Measurements from ENCODE around the gene JADE2.
A peak's percentile ranks its signal among the peaks of the same experiment; 100 is the strongest.
"Not testable (repeated sequence)": the region's sequence is repeated elsewhere in the genome, so short reads cannot be mapped to it uniquely, and the experiment has no call there.

Gene JADE2

DNA sequence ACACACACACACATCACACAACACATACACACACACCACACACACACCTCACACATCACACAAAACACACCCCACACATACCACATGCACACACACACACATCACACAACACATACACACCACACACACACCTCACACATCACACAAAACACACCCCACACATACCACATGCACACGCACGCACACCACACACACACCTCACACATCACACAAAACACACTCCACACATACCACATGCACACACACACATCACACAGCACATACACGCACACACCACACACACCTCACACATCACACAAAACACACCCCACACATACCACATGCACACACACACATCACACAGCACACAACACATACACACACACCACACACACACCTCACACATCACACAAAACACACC is 31.1 kb downstream of the JADE2 start:
- POLR2A ChIA-PET; H3K4me1 ChIP-seq (ENCODE audit: control insufficient read depth, insufficient read depth, low read length); CTCF ChIA-PET; H3K9me3 ChIP-seq (ENCODE audit: control insufficient read depth, insufficient read depth, low read depth, low read length); H3K4me3 ChIP-seq (ENCODE audit: low read depth, low read length); H3K27ac ChIP-seq (ENCODE audit: extremely low read depth, low read depth, low read length): not testable (repeated sequence)
- peak; percentile 67 for TF ChIP-seq ZNF18 (tag by site-specific recombination; IDR thresholded peaks at IDR 0.05)
- TF ChIP-seq, protein P1, sequence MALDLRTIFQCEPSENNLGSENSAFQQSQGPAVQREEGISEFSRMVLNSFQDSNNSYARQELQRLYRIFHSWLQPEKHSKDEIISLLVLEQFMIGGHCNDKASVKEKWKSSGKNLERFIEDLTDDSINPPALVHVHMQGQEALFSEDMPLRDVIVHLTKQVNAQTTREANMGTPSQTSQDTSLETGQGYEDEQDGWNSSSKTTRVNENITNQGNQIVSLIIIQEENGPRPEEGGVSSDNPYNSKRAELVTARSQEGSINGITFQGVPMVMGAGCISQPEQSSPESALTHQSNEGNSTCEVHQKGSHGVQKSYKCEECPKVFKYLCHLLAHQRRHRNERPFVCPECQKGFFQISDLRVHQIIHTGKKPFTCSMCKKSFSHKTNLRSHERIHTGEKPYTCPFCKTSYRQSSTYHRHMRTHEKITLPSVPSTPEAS (tag by site-specific recombination; IDR thresholded peaks at IDR 0.05), result peak; percentile 46
- peaks cover 0 to 12% of the 10 kb centered on the region in 2 experiments; a peak in 2 of 3 replicates for H3K36me3 ChIP-seq (ENCODE audit: control insufficient read depth in 2 of 2, insufficient read depth in 1 of 2, low read length in 2 of 2)

DNA sequence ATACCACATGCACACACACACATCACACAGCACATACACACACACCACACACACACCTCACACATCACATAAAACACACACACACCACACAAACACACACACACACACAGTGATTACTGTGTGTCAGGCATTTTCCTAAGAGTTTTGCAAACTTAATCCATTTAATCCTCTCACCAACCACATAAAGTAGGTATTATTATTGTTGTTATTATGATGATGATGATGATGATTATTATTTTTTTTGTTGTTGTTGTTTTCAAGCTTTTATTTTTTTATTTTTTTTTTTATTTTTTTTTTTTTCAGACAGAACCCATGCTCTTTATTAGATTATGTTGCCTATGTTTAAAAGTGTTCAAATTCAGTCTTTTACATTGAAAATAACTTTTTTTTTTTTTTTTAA is 31.5 kb downstream of the JADE2 start:
- POLR2A ChIA-PET, result no interaction called here
- Histone ChIP-seq H3K9me3 (ENCODE audit: control insufficient read depth, insufficient read depth, low read depth, low read length) (no peaks in the 10 kb centered on the region), H3K4me1 (ENCODE audit: control insufficient read depth, insufficient read depth, low read length) (no peaks in the 10 kb centered on the region), H3K27ac (ENCODE audit: extremely low read depth, low read depth, low read length) (no peak overlapping the region), H3K4me3 (ENCODE audit: low read depth, low read length) (no peak overlapping the region), H3K36me3 (ENCODE audit: control insufficient read depth in 2 of 2, insufficient read depth in 1 of 2, low read length in 2 of 2) (peaks cover 0 to 14% of the 10 kb centered on the region in 2 experiments; a peak in 2 of 3 replicates)
- CTCF ChIA-PET, result interaction anchor here (0.7 kb wide), 1 partner anchor 10 kb away, joined by 3 read pairs; no protein-coding TSS in a partner anchor
- TF ChIP-seq ZNF529 (tag by site-specific recombination; IDR thresholded peaks at IDR 0.05; ENCODE audit: insufficient replicate concordance) (no peak), PRDM6 (tag by site-specific recombination; IDR thresholded peaks at IDR 0.05) (no peak), ZNF513 (tag by site-specific recombination; IDR thresholded peaks at IDR 0.05) (peak; percentile 61), ZNF530 (tag by site-specific recombination; IDR thresholded peaks at IDR 0.05; ENCODE audit: low read depth) (no peak), ZNF221 (tag by site-specific recombination; IDR thresholded peaks at IDR 0.05; ENCODE audit: borderline replicate concordance) (no peak), ZNF621 (tag by site-specific recombination; IDR thresholded peaks at IDR 0.05) (no peak), SP7 (tag by site-specific recombination; IDR thresholded peaks at IDR 0.05) (no peak), ZNF423 (tag by site-specific recombination; IDR thresholded peaks at IDR 0.05) (no peak), SP3 (tag by site-specific recombination; IDR thresholded peaks at IDR 0.05) (no peak), REPIN1 (tag by site-specific recombination; IDR thresholded peaks at IDR 0.05; ENCODE audit: low read depth) (peak; percentile 96), ZNF37A (tag by site-specific recombination; IDR thresholded peaks at IDR 0.05) (no peak), ZBTB6 (tag by site-specific recombination; IDR thresholded peaks at IDR 0.05) (no peak)
- TF ChIP-seq, protein P1 (tag by site-specific recombination; IDR thresholded peaks at IDR 0.05), result peak; percentile 7; the same call in 1 of the 2 replicates
- TF ChIP-seq, protein P2, sequence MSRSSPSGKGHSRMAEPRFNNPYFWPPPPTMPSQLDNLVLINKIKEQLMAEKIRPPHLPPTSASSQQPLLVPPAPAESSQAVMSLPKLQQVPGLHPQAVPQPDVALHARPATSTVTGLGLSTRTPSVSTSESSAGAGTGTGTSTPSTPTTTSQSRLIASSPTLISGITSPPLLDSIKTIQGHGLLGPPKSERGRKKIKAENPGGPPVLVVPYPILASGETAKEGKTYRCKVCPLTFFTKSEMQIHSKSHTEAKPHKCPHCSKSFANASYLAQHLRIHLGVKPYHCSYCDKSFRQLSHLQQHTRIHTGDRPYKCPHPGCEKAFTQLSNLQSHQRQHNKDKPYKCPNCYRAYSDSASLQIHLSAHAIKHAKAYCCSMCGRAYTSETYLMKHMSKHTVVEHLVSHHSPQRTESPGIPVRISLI (tag by site-specific recombination; IDR thresholded peaks at IDR 0.05), result 0 out of 2 replicates have a peak, but pooled peaks have one; percentile 14
